PC-9 (cell line): ENCODE results near the gene ALDH3A1. TPM values are rescaled to one million over a fixed set of nuclear protein-coding genes. Genes with fewer than 3 reads are reported as not detected.

ENCODE experiments used
- BruUV-seq: library from RNA; stranded (reverse); fragments of 400-500 nt; replicated peaks from 2 replicates; lab custom pipeline; 2021; lab: Mats Ljungman, UMichigan
- CTCF ChIA-PET: fragments of 300-600 bp; sonication (Branson Sonifier 250); formaldehyde crosslinking; loops from one replicate; lab custom pipeline; 2022; ENCODE audit warnings: antibody characterized with exemption; lab: Charles Lee
- POLR2A ChIA-PET: fragments of 300-600 bp; sonication (Branson Sonifier 250); formaldehyde crosslinking; loops from one replicate; lab custom pipeline; 2022; ENCODE audit warnings: antibody characterized with exemption; ENCODE audit not compliant: unreplicated experiment; lab: Charles Lee
- DNase-seq, 2 experiments: peaks; one replicate each; pipeline versions ENCODE4 v3.0.0 to v3.0.0-alpha.2; 2015 to 2022; ENCODE audit warnings: mixed read lengths in 1 of 2
- H2AFZ ChIP-seq: fragments of 200-600 bp; sonication (generic); 2 replicates; pipeline ENCODE4 v1.8.1; 2017; ENCODE audit warnings: antibody characterized with exemption
- H3F3A ChIP-seq: fragments of 200-600 bp; sonication (generic); 2 replicates; pipeline ENCODE4 v1.8.1; 2017; ENCODE audit warnings: antibody characterized with exemption, mild to moderate bottlenecking, low read depth; ENCODE audit not compliant: insufficient read depth
- H3K27ac ChIP-seq: fragments of 200-600 bp; sonication (generic); 2 replicates; pipeline ENCODE4 v1.6.1; 2016; ENCODE audit warnings: mixed run types
- H3K27me3 ChIP-seq: fragments of 200-600 bp; sonication (generic); 2 replicates; pipeline ENCODE4 v1.6.1; 2016; ENCODE audit warnings: low read depth, mixed run types; ENCODE audit not compliant: insufficient read depth
- H3K36me3 ChIP-seq: fragments of 200-600 bp; sonication (generic); 2 replicates; pipeline ENCODE4 v1.6.1; 2016; ENCODE audit warnings: low read depth, mixed run types
- H3K4me1 ChIP-seq: fragments of 200-600 bp; sonication (generic); replicated peaks from 2 replicates; pipeline ENCODE4 v1.6.1; 2016; ENCODE audit warnings: mixed run types; ENCODE audit not compliant: insufficient read depth
- H3K4me2 ChIP-seq: fragments of 200-600 bp; sonication (generic); 2 replicates; pipeline ENCODE4 v1.6.1; 2017; ENCODE audit warnings: mixed run types
- H3K4me3 ChIP-seq: fragments of 200-600 bp; sonication (generic); 2 replicates; pipeline ENCODE4 v1.6.1; 2016; ENCODE audit warnings: mixed run types
- H3K79me2 ChIP-seq: fragments of 200-600 bp; sonication (generic); 2 replicates; pipeline ENCODE4 v1.6.1; 2017; ENCODE audit warnings: low read depth, mixed run types
- H3K9me2 ChIP-seq: fragments of 200-600 bp; sonication (generic); 2 replicates; pipeline ENCODE4 v1.8.1; 2017; ENCODE audit warnings: mild to moderate bottlenecking; ENCODE audit not compliant: insufficient read depth
- H3K9me3 ChIP-seq: fragments of 200-600 bp; sonication (generic); 2 replicates; pipeline ENCODE4 v1.8.1; 2016; ENCODE audit warnings: low read depth; ENCODE audit not compliant: insufficient read depth
- H4K20me1 ChIP-seq: fragments of 200-600 bp; sonication (generic); 2 replicates; pipeline ENCODE4 v1.8.1; 2017; ENCODE audit not compliant: insufficient read depth
- EZH2 ChIP-seq: fragments of 200-600 bp; sonication (generic); IDR thresholded peaks from 2 replicates; pipeline ENCODE4 v1.8.0; 2017; ENCODE audit warnings: antibody characterized with exemption, low read depth
- intact Hi-C: fragments of 100-400 bp; cut with micrococcal nuclease; formaldehyde crosslinking; loops from one replicate; pipeline ENCODE4 v1.10.0; 2022; ENCODE audit not compliant: unreplicated experiment
- total RNA-seq: library from RNA; stranded (reverse); gene quantifications from 2 replicates; pipeline ENCODE4 v1.2.3, GENCODE V29; 2021
- TF ChIP-seq, protein P1 (sequence below): fragments of 200-600 bp; sonication (generic); conservative IDR thresholded peaks from 2 replicates; pipeline ENCODE4 v1.6.1; 2017; ENCODE audit warnings: mixed run types, antibody characterized with exemption, mild to moderate bottlenecking, moderate library complexity

Gene ALDH3A1
- total RNA-seq, 1 experiment from 2014 or later = 1,620 TPM

DNA sequence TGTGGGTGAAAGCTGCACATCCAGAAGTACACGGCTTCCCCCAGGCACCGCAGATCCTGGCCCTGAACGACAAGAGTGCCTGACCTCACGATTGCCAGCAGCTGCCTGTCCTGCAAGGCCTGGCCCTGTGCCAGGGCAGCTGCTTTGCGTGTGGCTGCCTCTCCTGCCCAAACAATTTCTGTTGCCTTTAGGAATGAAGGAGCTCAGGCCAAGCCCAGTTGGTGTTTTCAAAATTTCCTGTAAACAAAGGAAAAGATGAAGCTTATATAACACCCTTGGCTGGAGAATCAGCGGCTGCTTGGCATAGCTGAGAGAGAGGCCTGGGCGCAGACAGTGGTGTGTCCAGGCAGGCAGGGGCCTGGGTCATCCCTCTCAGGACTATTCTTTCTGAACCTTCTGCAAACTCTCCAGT lies 20.0 kb downstream of the ALDH3A1 start:
- Histone ChIP-seq H3F3A (peaks cover 54% of the 10 kb centered on the region), H3K4me2 (peak overlapping the region; percentile 44), H4K20me1 (no peaks in the 10 kb centered on the region), H3K36me3 (no peaks in the 10 kb centered on the region), H2AFZ (no peak overlapping the region; the same call in 1 of the 2 replicates), H3K27me3 (no peaks in the 10 kb centered on the region), H3K9me3 (no peaks in the 10 kb centered on the region), H3K79me2 (no peaks in the 10 kb centered on the region), H3K4me1 (peaks cover 61% of the 10 kb centered on the region), H3K27ac (peak overlapping the region; percentile 70), H3K4me3 (no peak overlapping the region), H3K9me2 (no peaks in the 10 kb centered on the region)
- intact Hi-C loops = loop anchor here (1.0 kb wide), 2 partner anchors 20 to 25 kb away; partner anchors contain the start of gene ALDH3A1
- BruUV-seq = no TSS peak
- ChIA-PET POLR2A (interaction anchor here (0.6 to 1.6 kb wide), 9 partner anchors 10 to 405 kb away, joined by 3 to 22 read pairs (median 5); partner anchors contain the start of genes ALDH3A1 and ALDH3A2), CTCF (interaction anchor here (0.5 to 1.7 kb wide), 6 partner anchors 13 to 158 kb away, joined by 3 to 9 read pairs (median 4); partner anchors contain the start of gene ALDH3A2)
- peak; percentile 89 to 95 for DNase-seq
- TF ChIP-seq, protein P1, sequence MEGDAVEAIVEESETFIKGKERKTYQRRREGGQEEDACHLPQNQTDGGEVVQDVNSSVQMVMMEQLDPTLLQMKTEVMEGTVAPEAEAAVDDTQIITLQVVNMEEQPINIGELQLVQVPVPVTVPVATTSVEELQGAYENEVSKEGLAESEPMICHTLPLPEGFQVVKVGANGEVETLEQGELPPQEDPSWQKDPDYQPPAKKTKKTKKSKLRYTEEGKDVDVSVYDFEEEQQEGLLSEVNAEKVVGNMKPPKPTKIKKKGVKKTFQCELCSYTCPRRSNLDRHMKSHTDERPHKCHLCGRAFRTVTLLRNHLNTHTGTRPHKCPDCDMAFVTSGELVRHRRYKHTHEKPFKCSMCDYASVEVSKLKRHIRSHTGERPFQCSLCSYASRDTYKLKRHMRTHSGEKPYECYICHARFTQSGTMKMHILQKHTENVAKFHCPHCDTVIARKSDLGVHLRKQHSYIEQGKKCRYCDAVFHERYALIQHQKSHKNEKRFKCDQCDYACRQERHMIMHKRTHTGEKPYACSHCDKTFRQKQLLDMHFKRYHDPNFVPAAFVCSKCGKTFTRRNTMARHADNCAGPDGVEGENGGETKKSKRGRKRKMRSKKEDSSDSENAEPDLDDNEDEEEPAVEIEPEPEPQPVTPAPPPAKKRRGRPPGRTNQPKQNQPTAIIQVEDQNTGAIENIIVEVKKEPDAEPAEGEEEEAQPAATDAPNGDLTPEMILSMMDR = no peak
- no peak for TF ChIP-seq EZH2

DNA sequence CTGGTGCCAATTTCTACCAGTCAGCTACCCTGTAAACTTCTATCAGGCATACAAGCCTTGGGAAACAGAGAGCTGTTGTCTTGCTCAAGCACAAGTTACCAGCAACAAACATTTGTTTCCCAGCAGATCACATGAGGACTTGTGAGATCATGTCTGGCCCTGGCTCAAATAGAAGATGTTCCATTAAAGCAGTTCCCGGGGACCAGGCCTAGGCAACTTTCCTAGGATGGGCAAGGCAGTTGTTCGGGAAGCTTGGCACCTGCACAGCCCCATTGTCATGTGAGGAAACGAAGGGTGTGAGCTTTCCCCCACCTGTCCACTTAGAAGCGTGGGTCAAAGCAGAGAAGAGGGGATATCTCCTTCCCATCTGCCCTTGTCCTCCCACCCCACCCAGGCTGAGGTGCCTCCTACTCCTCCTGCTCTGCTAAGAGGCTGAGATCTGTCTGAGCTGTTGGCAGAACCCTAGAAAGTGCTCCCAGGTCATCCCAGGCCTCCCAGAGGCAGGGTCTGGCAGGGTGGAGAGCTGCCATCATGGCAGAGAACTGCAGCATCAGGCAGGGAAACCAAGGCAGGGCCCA lies 20.5 kb downstream of the ALDH3A1 start:
- no TSS peak for BruUV-seq
- Histone ChIP-seq H3F3A (peaks cover 54% of the 10 kb centered on the region), H3K27me3 (no peaks in the 10 kb centered on the region), H3K4me2 (peak overlapping the region; percentile 44), H3K9me3 (no peaks in the 10 kb centered on the region), H3K9me2 (no peaks in the 10 kb centered on the region), H2AFZ (no peak overlapping the region), H3K79me2 (no peaks in the 10 kb centered on the region), H3K27ac (peak overlapping the region; percentile 70), H4K20me1 (no peaks in the 10 kb centered on the region), H3K4me3 (no peak overlapping the region), H3K4me1 (peaks cover 64% of the 10 kb centered on the region), H3K36me3 (no peaks in the 10 kb centered on the region)
- ChIA-PET POLR2A (interaction anchor here (0.6 to 1.6 kb wide), 7 partner anchors 10 to 404 kb away, joined by 3 to 22 read pairs (median 5); partner anchors contain the start of genes ALDH3A1 and ALDH3A2), CTCF (interaction anchor here (1.0 to 1.7 kb wide), 4 partner anchors 13 to 35 kb away, joined by 4 to 9 read pairs (median 4); no protein-coding TSS in a partner anchor)
- intact Hi-C loops = loop anchor here (1.0 kb wide), 2 partner anchors 21 to 26 kb away; partner anchors contain the start of gene ALDH3A1
- TF ChIP-seq EZH2 = no peak
- TF ChIP-seq, protein P1 = no peak
- peak in 1 of 2 experiments; percentile 54 for DNase-seq

DNA sequence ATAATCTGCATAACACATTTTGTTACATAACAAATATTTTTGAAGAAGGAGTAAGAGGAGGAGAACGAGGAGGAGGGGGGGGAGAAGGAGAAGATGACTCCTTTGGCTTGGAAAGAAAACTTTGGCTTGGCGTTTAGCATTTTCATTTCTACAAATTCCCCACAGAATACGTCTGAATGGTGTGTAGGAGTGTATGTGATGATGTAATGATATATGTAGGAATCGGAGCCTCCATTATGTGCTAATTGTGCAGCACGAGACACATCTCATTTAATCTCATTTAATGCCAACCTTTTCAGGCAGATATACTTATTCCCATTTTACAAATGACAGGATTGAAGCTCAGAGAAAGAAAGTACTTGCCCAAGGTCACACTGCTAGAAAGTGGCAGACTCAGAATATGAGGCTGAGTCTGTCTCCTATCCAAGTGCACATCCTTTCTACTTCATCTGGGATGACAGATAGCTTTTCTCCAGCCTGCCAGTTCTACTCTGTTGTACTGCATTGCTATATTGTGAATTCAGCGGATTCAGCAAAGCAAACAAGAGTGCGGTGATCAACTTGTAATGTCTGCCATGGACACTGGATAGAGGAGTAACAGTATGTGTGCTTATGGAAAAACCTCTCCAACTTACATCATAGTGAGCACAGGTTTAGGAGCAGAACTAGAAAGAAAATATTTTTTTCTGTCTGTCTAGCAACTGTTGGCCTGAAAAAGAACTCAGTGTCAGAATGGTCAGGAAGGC lies 21.3 kb downstream of the ALDH3A1 start:
- Histone ChIP-seq H3F3A (peaks cover 54% of the 10 kb centered on the region), H3K79me2 (no peaks in the 10 kb centered on the region), H2AFZ (no peak overlapping the region), H3K4me3 (no peak overlapping the region), H3K9me3 (no peaks in the 10 kb centered on the region), H3K4me1 (peaks cover 71% of the 10 kb centered on the region), H3K4me2 (peak overlapping the region; percentile 44), H3K36me3 (no peaks in the 10 kb centered on the region), H3K9me2 (no peaks in the 10 kb centered on the region), H3K27me3 (no peaks in the 10 kb centered on the region), H4K20me1 (no peaks in the 10 kb centered on the region), H3K27ac (peak overlapping the region; percentile 70)
- intact Hi-C loops = no loop called here
- ChIA-PET POLR2A (no interaction called here), CTCF (interaction anchor here (1.1 kb wide), 1 partner anchor 25 kb away, joined by 4 read pairs; no protein-coding TSS in a partner anchor)
- TF ChIP-seq, protein P1 = no peak
- TF ChIP-seq EZH2 = no peak
- DNase-seq = no peak
- no TSS peak for BruUV-seq
